SU-DHL-6 (cell line): Measurements from ENCODE around the gene PPP2R2B.

Experiments used
- H2AFZ ChIP-seq: fragments of 200-600 bp; sonication (generic); 2 replicates; pipeline ENCODE4 v1.6.1; 2014; ENCODE audit warnings: low read depth, mild to moderate bottlenecking, moderate library complexity, mixed read lengths, antibody characterized with exemption, low read length; ENCODE audit not compliant: severe bottlenecking
- H3F3A ChIP-seq: fragments of 200-600 bp; shearing (Covaris generic); 2 replicates; pipeline ENCODE4 v1.6.0; 2016; ENCODE audit warnings: antibody characterized with exemption, mild to moderate bottlenecking; ENCODE audit not compliant: insufficient read depth
- H3K27ac ChIP-seq: fragments of 200-600 bp; sonication (generic); 2 replicates; pipeline ENCODE4 v1.5.1; 2016; ENCODE audit warnings: low read depth, mild to moderate bottlenecking, low read length, moderate library complexity, mixed read lengths
- H3K27me3 ChIP-seq: fragments of 200-600 bp; sonication (generic), shearing (Covaris generic); 2 replicates; pipeline ENCODE4 v1.6.0; 2014; ENCODE audit warnings: mild to moderate bottlenecking, low read length
- H3K36me3 ChIP-seq: fragments of 200-600 bp; sonication (generic); 2 replicates; pipeline ENCODE4 v1.6.1; 2014; ENCODE audit warnings: mild to moderate bottlenecking, low read length, mixed read lengths
- H3K4me2 ChIP-seq: fragments of 300-600, 200-600 bp; shearing (Covaris generic), sonication (generic); 2 replicates; pipeline ENCODE4 v1.6.0; 2014; ENCODE audit warnings: low read length, low read depth, mild to moderate bottlenecking; ENCODE audit not compliant: poor library complexity, severe bottlenecking
- H3K4me3 ChIP-seq: fragments of 200-600 bp; sonication (generic); 2 replicates; pipeline ENCODE4 v1.5.1; 2014; ENCODE audit warnings: antibody characterized with exemption, low read length, mild to moderate bottlenecking, mixed read lengths; ENCODE audit not compliant: insufficient read depth, poor library complexity, severe bottlenecking
- H3K79me2 ChIP-seq: fragments of 200-600 bp; sonication (generic); 2 replicates; pipeline ENCODE4 v1.6.1; 2014; ENCODE audit warnings: mild to moderate bottlenecking, low read length, moderate library complexity; ENCODE audit not compliant: insufficient read depth
- H3K9ac ChIP-seq: fragments of 200-600 bp; sonication (generic); 2 replicates; pipeline ENCODE4 v1.7.0; 2014; ENCODE audit warnings: mild to moderate bottlenecking, low read length
- H3K9me2 ChIP-seq: fragments of 200-600 bp; sonication (generic); replicated peaks from 2 replicates; pipeline ENCODE4 v1.6.1; 2014; ENCODE audit warnings: low read length; ENCODE audit not compliant: insufficient read depth
- H3K9me3 ChIP-seq: fragments of 200-600 bp; sonication (generic); 2 replicates; pipeline ENCODE4 v1.6.1; 2014; ENCODE audit warnings: low read length, mixed read lengths; ENCODE audit not compliant: insufficient read depth
- H4K20me1 ChIP-seq: fragments of 200-600 bp; sonication (generic); 2 replicates; pipeline ENCODE4 v1.6.1; 2014; ENCODE audit warnings: low read depth, mild to moderate bottlenecking, antibody characterized with exemption, low read length, moderate library complexity, mixed read lengths
- CTCF ChIP-seq: fragments of 200-600 bp; sonication (generic); IDR thresholded peaks from one replicate; pipeline ENCODE4 v1.5.1; 2017; ENCODE audit warnings: antibody characterized with exemption, mild to moderate bottlenecking, low read length, moderate library complexity; ENCODE audit not compliant: insufficient read depth, poor library complexity, severe bottlenecking
- EZH2phosphoT487 ChIP-seq: fragments of 200-600 bp; sonication (generic), shearing (Covaris generic); conservative IDR thresholded peaks from 2 replicates; pipeline ENCODE4 v1.6.1; 2018; ENCODE audit warnings: mild to moderate bottlenecking, antibody characterized with exemption, low read length, moderate library complexity, mixed read lengths

PPP2R2B gene

GRCh38 chr5:146595088-146595487 is 283.5 kb downstream of the PPP2R2B start:
- Histone ChIP-seq H3K4me3 (no peak overlapping the region), H2AFZ (no peak overlapping the region), H3K36me3 (no peaks in the 10 kb centered on the region), H4K20me1 (no peaks in the 10 kb centered on the region), H3F3A (no peaks in the 10 kb centered on the region), H3K4me2 (no peak overlapping the region), H3K79me2 (no peaks in the 10 kb centered on the region), H3K27ac (no peak overlapping the region), H3K27me3 (no peaks in the 10 kb centered on the region), H3K9me2 (no peaks in the 10 kb centered on the region), H3K9ac (no peak overlapping the region), H3K9me3 (no peaks in the 10 kb centered on the region)
- TF ChIP-seq EZH2phosphoT487, result no peak
- TF ChIP-seq CTCF, result no peak

GRCh38 chr5:146592352-146592751 is 286.2 kb downstream of the PPP2R2B start:
- no peaks in the 10 kb centered on the region for H3K9me2 ChIP-seq
- TF ChIP-seq EZH2phosphoT487 (no peak), CTCF (no peak)
- H3K4me2 ChIP-seq, result no peak overlapping the region
- no peaks in the 10 kb centered on the region for H3K27me3 ChIP-seq
- H3K9me3 ChIP-seq, result no peaks in the 10 kb centered on the region
- H3K79me2 ChIP-seq, result no peaks in the 10 kb centered on the region
- H3F3A ChIP-seq, result no peaks in the 10 kb centered on the region
- H3K36me3 ChIP-seq, result no peaks in the 10 kb centered on the region
- no peaks in the 10 kb centered on the region for H4K20me1 ChIP-seq
- no peak overlapping the region for H2AFZ ChIP-seq
- H3K27ac ChIP-seq, result no peak overlapping the region
- no peak overlapping the region for H3K9ac ChIP-seq
- no peak overlapping the region for H3K4me3 ChIP-seq

DNA sequence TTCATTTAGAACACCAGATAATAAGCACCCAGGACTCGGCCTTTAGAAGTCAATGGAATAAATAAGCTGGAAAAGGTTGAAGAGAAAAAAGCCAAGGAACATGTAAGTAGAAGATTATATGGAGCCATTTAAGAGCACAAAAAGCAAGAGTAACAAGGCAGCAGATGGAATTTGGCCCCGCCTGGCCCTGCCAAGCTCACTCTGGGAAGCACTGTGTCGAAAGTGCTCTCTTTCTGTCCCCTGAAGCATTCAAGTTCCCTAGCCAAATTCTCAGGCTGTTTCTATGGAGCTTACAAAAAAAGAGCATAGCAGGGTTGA is 289.6 kb downstream of the PPP2R2B start:
- Histone ChIP-seq H3K27me3 (no peaks in the 10 kb centered on the region), H4K20me1 (no peaks in the 10 kb centered on the region), H2AFZ (no peak overlapping the region), H3K9me2 (no peaks in the 10 kb centered on the region), H3K79me2 (no peaks in the 10 kb centered on the region), H3K9ac (no peak overlapping the region), H3F3A (no peaks in the 10 kb centered on the region), H3K27ac (no peak overlapping the region), H3K36me3 (no peaks in the 10 kb centered on the region), H3K4me2 (no peak overlapping the region), H3K9me3 (no peaks in the 10 kb centered on the region), H3K4me3 (no peak overlapping the region)
- no peak for TF ChIP-seq CTCF
- TF ChIP-seq EZH2phosphoT487, result no peak
